Measurements from ENCODE around the gene CLBA1. TPM values are rescaled to one million over a fixed set of nuclear protein-coding genes. Genes with fewer than 3 reads are reported as not detected.
A peak's percentile ranks its signal among the peaks of the same experiment; 100 is the strongest.
"Not testable (repeated sequence)": the region's sequence is repeated elsewhere in the genome, so short reads cannot be mapped to it uniquely, and the experiment has no call there.

Gene CLBA1
- total and polyA plus RNA-seq, 4 experiments from 2014 or later: 1.2 to 1.6 (median 1.3) TPM

- no peaks in the 10 kb centered on the region for H3K9me3 Mint-ChIP-seq
- H3K27ac Mint-ChIP-seq: peak overlapping the region in 5 of 7 donors; percentile 63 to 93 (median 74)
- no peak for DNase-seq
- intact Hi-C loops (cut with micrococcal nuclease): loop anchor here (5.0 kb wide), 2 partner anchors 271 to 1306 kb away; partner anchors contain the start of genes SIVA1, XRCC3 and ZFYVE21
- peaks cover 60% of the 10 kb centered on the region for H3K4me1 ChIP-seq (ENCODE audit: insufficient read depth, low read length)
- H3K27me3 Mint-ChIP-seq: peaks cover 0 to 1% of the 10 kb centered on the region in 2 donors
- H3K4me1 Mint-ChIP-seq: peaks cover 19 to 74% (median 45%) of the 10 kb centered on the region in 4 donors
- H3K4me3 ChIP-seq (ENCODE audit: low read length in 2 of 2): no peak overlapping the region
- POLR2A ChIA-PET (ENCODE audit: partially characterized antibody): interaction anchor here (0.7 to 1.0 kb wide), 2 partner anchors 11 to 40 kb away, joined by 3 to 4 read pairs; no protein-coding TSS in a partner anchor
- H3K9me3 ChIP-seq (ENCODE audit: control insufficient read depth in 1 of 2, low read length in 2 of 2): no peaks in the 10 kb centered on the region
- CTCF ChIA-PET (ENCODE audit: partially characterized antibody): interaction anchor here (1.1 to 6.6 kb wide), 3 partner anchors 9 to 46 kb away, joined by 3 to 46 read pairs (median 3); no protein-coding TSS in a partner anchor
- H3K27me3 ChIP-seq (ENCODE audit: insufficient read depth, low read length): no peaks in the 10 kb centered on the region
- H3K27ac ChIP-seq (ENCODE audit: low read depth, low read length): no peak overlapping the region
- H3K36me3 ChIP-seq (ENCODE audit: insufficient read depth, low read length): no peaks in the 10 kb centered on the region
- H3K36me3 Mint-ChIP-seq: peaks cover 3 to 12% of the 10 kb centered on the region in 2 donors
- peak overlapping the region in 1 of 8 donors; percentile 54 for H3K4me3 Mint-ChIP-seq
Measured at GRCh38 chr14:105023144-105023543, 37.6 kb downstream of the CLBA1 start.

DNA sequence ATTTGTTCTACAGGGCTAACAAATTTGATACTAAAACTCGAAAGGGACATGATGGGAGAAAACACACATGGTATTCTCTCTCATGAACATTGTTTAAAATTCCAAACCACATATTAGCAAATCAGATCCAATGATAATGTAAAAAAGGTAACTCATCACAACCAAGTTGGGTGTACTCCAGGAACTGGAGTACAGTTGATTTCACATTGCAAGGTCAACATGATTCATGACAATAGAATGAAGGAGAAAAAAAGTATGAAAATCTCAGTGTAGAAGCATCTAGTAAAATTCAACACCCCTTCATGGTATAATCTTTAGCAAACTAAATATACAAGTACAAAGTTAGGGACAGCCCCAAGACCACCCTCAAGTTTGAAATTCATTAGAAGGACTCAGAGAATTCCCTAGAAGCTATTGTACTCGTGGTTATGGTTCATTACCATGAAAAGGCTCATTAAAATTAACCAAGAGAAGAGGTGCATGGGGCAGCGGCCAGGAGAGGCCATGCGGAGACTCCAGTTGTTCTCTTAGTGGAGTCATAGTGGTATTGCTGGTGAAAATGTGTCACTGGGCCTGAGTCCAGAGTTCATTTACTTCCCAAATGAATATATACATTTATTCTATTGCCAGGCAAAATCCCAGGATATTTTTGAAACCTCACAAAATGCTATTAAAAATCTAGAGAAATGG lies 38.3 kb downstream of the CLBA1 start:
- Mint-ChIP-seq H3K27ac (peak overlapping the region in 6 of 7 donors; percentile 4 to 93 (median 57)), H3K36me3 (peaks cover 3 to 11% of the 10 kb centered on the region in 2 donors), H3K4me1 (peaks cover 20 to 66% (median 41%) of the 10 kb centered on the region in 4 donors), H3K27me3 (peaks cover 0 to 1% of the 10 kb centered on the region in 2 donors), H3K4me3 (peak overlapping the region in 2 of 8 donors; percentile 17 to 54), H3K9me3 (no peaks in the 10 kb centered on the region)
- no peaks in the 10 kb centered on the region for H3K36me3 ChIP-seq (ENCODE audit: insufficient read depth, low read length)
- ChIA-PET POLR2A (ENCODE audit: partially characterized antibody) (no interaction called here), CTCF (ENCODE audit: partially characterized antibody) (interaction anchor here (1.1 to 6.6 kb wide), 2 partner anchors 21 to 47 kb away, joined by 3 to 46 read pairs; no protein-coding TSS in a partner anchor)
- no peaks in the 10 kb centered on the region for H3K9me3 ChIP-seq (ENCODE audit: control insufficient read depth in 1 of 2, low read length in 2 of 2)
- no peaks in the 10 kb centered on the region for H3K27me3 ChIP-seq (ENCODE audit: insufficient read depth, low read length)
- H3K4me3 ChIP-seq (ENCODE audit: low read length in 2 of 2): no peak overlapping the region
- peaks cover 53% of the 10 kb centered on the region for H3K4me1 ChIP-seq (ENCODE audit: insufficient read depth, low read length)
- DNase-seq: no peak
- H3K27ac ChIP-seq (ENCODE audit: low read depth, low read length): peak overlapping the region; percentile 14
- intact Hi-C loops (cut with micrococcal nuclease): loop anchor here (5.0 kb wide), 2 partner anchors 272 to 1307 kb away; partner anchors contain the start of genes SIVA1, XRCC3 and ZFYVE21

DNA sequence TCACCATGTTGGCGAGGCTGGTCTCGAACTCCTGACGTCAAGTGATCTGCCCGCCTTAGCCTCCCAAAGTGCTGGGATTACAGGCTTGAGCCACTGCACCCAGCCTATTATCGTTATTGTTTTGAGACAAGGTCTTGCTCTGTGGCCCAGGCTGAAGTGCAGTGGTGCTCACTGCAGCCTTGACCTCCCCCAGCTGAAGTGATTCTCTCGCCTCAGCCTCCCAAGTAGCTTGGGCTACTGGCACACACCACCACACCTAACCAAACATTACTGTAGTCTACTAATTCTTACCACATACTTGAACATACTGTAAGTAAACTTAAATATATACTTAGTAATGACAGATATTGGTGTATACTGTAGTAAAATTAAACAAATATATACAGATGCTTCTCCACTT lies 39.8 kb downstream of the CLBA1 start:
- H3K27ac ChIP-seq (ENCODE audit: low read depth, low read length): no peak overlapping the region
- no peak overlapping the region for H3K4me3 ChIP-seq (ENCODE audit: low read length in 2 of 2)
- DNase-seq: no peak
- Mint-ChIP-seq H3K36me3 (peaks cover 3 to 6% of the 10 kb centered on the region in 2 donors), H3K4me1 (peaks cover 14 to 52% (median 29%) of the 10 kb centered on the region in 4 donors), H3K4me3 (peak overlapping the region in 2 of 8 donors; percentile 26 to 82), H3K9me3 (no peaks in the 10 kb centered on the region), H3K27me3 (no peaks in the 10 kb centered on the region), H3K27ac (peak overlapping the region; percentile 48 to 93 (median 87))
- no peaks in the 10 kb centered on the region for H3K27me3 ChIP-seq (ENCODE audit: insufficient read depth, low read length)
- no peaks in the 10 kb centered on the region for H3K9me3 ChIP-seq (ENCODE audit: control insufficient read depth in 1 of 2, low read length in 2 of 2)
- POLR2A ChIA-PET (ENCODE audit: partially characterized antibody): interaction anchor here (1.0 to 2.3 kb wide), 5 partner anchors 10 to 42 kb away, joined by 3 to 12 read pairs (median 3); no protein-coding TSS in a partner anchor
- CTCF ChIA-PET (ENCODE audit: partially characterized antibody): interaction anchor here (0.7 to 3.5 kb wide), 5 partner anchors 10 to 65 kb away, joined by 3 to 17 read pairs (median 7); no protein-coding TSS in a partner anchor
- intact Hi-C loops (cut with micrococcal nuclease): no loop called here
- peaks cover 40% of the 10 kb centered on the region for H3K4me1 ChIP-seq (ENCODE audit: insufficient read depth, low read length)
- H3K36me3 ChIP-seq (ENCODE audit: insufficient read depth, low read length): no peaks in the 10 kb centered on the region

DNA sequence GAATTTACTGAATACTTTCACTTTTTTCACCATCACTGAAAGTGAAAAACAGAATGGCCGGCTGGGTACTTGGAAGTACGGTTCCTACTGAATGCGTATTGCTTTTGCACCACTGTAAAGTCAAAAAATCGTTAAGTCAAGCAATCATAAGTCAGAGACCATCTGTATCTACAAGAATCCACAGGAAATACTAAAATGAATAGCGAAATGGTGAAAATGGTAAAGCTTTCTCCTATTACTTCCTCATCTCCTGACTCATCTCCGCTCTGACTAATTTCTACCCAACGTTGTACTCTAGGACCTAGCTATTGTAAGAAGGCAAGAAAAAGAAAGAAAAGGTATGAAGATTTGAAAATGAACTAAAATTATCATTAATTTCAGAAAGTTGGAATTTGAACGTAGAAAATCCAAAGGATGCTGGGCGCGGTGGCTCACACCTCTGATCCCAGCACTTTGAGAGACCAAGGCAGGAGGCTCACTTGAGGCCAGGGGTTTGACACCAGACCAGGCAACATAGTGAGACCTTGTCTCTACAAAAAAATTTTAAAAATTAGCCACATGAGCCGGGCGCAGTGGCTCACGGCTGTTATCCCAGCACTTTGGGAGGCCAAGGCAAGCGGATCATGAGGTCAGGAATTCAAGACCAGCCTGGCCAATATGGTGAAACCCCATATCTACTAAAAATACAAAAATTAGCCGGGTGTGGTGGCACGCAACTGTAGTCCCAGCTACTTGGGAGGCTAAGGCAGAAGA lies 40.6 kb downstream of the CLBA1 start:
- no peaks in the 10 kb centered on the region for H3K27me3 ChIP-seq (ENCODE audit: insufficient read depth, low read length)
- peak overlapping the region; percentile 18 to 93 (median 79) for H3K27ac Mint-ChIP-seq
- peaks cover 14 to 57% (median 32%) of the 10 kb centered on the region in 4 donors for H3K4me1 Mint-ChIP-seq
- no peaks in the 10 kb centered on the region for H3K36me3 ChIP-seq (ENCODE audit: insufficient read depth, low read length)
- CTCF ChIA-PET (ENCODE audit: partially characterized antibody): interaction anchor here (0.7 to 3.5 kb wide), 5 partner anchors 10 to 64 kb away, joined by 3 to 17 read pairs (median 7); no protein-coding TSS in a partner anchor
- no peaks in the 10 kb centered on the region for H3K9me3 Mint-ChIP-seq
- no peak for DNase-seq
- H3K27me3 Mint-ChIP-seq: no peaks in the 10 kb centered on the region
- intact Hi-C loops (cut with micrococcal nuclease): no loop called here
- no peaks in the 10 kb centered on the region for H3K9me3 ChIP-seq (ENCODE audit: control insufficient read depth in 1 of 2, low read length in 2 of 2)
- POLR2A ChIA-PET (ENCODE audit: partially characterized antibody): interaction anchor here (1.0 to 2.3 kb wide), 5 partner anchors 9 to 41 kb away, joined by 3 to 12 read pairs (median 3); no protein-coding TSS in a partner anchor
- H3K36me3 Mint-ChIP-seq: peaks cover 3 to 6% of the 10 kb centered on the region in 2 donors
- H3K4me1 ChIP-seq (ENCODE audit: insufficient read depth, low read length): peaks cover 40% of the 10 kb centered on the region
- H3K27ac ChIP-seq (ENCODE audit: low read depth, low read length): no peak overlapping the region
- H3K4me3 Mint-ChIP-seq: peak overlapping the region in 7 of 8 donors; percentile 0 to 70 (median 46)
- no peak overlapping the region for H3K4me3 ChIP-seq (ENCODE audit: low read length in 2 of 2)

GRCh38 chr14:105026802-105027563 lies 41.4 kb downstream of the CLBA1 start:
- peaks cover 34% of the 10 kb centered on the region for H3K4me1 ChIP-seq (ENCODE audit: insufficient read depth, low read length)
- no peaks in the 10 kb centered on the region for H3K9me3 Mint-ChIP-seq
- DNase-seq: no peak
- no peaks in the 10 kb centered on the region for H3K9me3 ChIP-seq (ENCODE audit: control insufficient read depth in 1 of 2, low read length in 2 of 2)
- peaks cover 3 to 6% of the 10 kb centered on the region in 2 donors for H3K36me3 Mint-ChIP-seq
- H3K4me3 Mint-ChIP-seq: peak overlapping the region in 2 of 8 donors; percentile 15 to 36
- intact Hi-C loops (cut with micrococcal nuclease): no loop called here
- POLR2A ChIA-PET (ENCODE audit: partially characterized antibody): interaction anchor here (1.5 to 2.3 kb wide), 2 partner anchors 12 to 38 kb away, joined by 4 to 12 read pairs; partner anchors contain the start of gene GPR132
- no peaks in the 10 kb centered on the region for H3K27me3 ChIP-seq (ENCODE audit: insufficient read depth, low read length)
- H3K4me1 Mint-ChIP-seq: peaks cover 10 to 49% (median 26%) of the 10 kb centered on the region in 4 donors
- H3K36me3 ChIP-seq (ENCODE audit: insufficient read depth, low read length): no peaks in the 10 kb centered on the region
- CTCF ChIA-PET (ENCODE audit: partially characterized antibody): interaction anchor here (1.5 to 3.5 kb wide), 2 partner anchors 19 to 64 kb away, joined by 4 to 17 read pairs; no protein-coding TSS in a partner anchor
- H3K27ac Mint-ChIP-seq: peak overlapping the region in 4 of 7 donors; percentile 10 to 93 (median 76)
- no peaks in the 10 kb centered on the region for H3K27me3 Mint-ChIP-seq
- H3K27ac ChIP-seq (ENCODE audit: low read depth, low read length): no peak overlapping the region
- no peak overlapping the region for H3K4me3 ChIP-seq (ENCODE audit: low read length in 2 of 2)

DNA sequence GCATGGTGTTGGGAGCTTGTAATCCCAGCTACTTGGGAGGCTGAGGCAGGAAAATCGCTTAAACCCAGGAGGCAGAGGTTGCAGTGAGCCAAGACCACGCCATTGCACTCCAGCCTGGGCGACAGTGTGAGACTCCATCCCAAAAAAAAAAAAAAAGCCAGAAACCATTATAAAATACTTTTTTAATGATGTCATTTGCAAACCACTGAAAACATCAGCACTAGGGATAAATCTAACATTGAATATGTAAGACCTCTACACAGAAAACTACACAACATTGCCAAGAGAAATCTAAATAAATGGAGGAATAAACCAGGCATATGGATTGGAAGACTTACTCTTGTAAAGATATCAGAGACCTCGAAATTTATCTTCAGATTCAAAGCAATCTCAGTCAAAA lies 42.1 kb downstream of the CLBA1 start:
- peaks cover 32% of the 10 kb centered on the region for H3K4me1 ChIP-seq (ENCODE audit: insufficient read depth, low read length)
- H3K4me1 Mint-ChIP-seq: peaks cover 10 to 50% (median 28%) of the 10 kb centered on the region in 4 donors
- H3K27ac Mint-ChIP-seq; H3K27me3 Mint-ChIP-seq; DNase-seq; H3K27ac ChIP-seq (ENCODE audit: low read depth, low read length); H3K36me3 Mint-ChIP-seq; H3K9me3 Mint-ChIP-seq; intact Hi-C loops (cut with micrococcal nuclease); H3K36me3 ChIP-seq (ENCODE audit: insufficient read depth, low read length); H3K4me3 ChIP-seq (ENCODE audit: low read length in 2 of 2); H3K27me3 ChIP-seq (ENCODE audit: insufficient read depth, low read length); H3K9me3 ChIP-seq (ENCODE audit: control insufficient read depth in 1 of 2, low read length in 2 of 2); H3K4me3 Mint-ChIP-seq: not testable (repeated sequence)
- CTCF ChIA-PET (ENCODE audit: partially characterized antibody): interaction anchor here (1.2 to 3.5 kb wide), 2 partner anchors 8 to 18 kb away, joined by 4 to 17 read pairs; no protein-coding TSS in a partner anchor
- POLR2A ChIA-PET (ENCODE audit: partially characterized antibody): interaction anchor here (1.5 kb wide), 1 partner anchor 38 kb away, joined by 4 read pairs; the partner anchor contains the start of gene GPR132

All from CD4-positive, alpha-beta memory T cell (primary cell).